T-helper 22 cell (primary cell): ENCODE data around the gene ADAMTSL2.

Experiments used
- DNase-seq: peaks from one replicate; pipeline ENCODE4 v3.0.0-alpha.2; 2020; ENCODE audit warnings: low read depth

Gene ADAMTSL2

GRCh38 chr9:133606708-133607025 lies 72.2 kb downstream of the ADAMTSL2 start:
- DNase-seq: no peak

- DNase-seq: no peak
These were observed 72.9 kb downstream of the ADAMTSL2 start for GRCh38 chr9:133607381-133607780.

- no peak for DNase-seq
These were observed 73.5 kb downstream of the ADAMTSL2 start for GRCh38 chr9:133607976-133608375.

GRCh38 chr9:133608382-133608781 lies 73.9 kb downstream of the ADAMTSL2 start:
- no peak for DNase-seq

GRCh38 chr9:133608889-133609288 lies 74.4 kb downstream of the ADAMTSL2 start:
- no peak for DNase-seq

GRCh38 chr9:133609311-133610098 lies 75.0 kb downstream of the ADAMTSL2 start, which contains the start of gene FAM163B:
TSS of gene FAM163B (minus strand) at chr9:133609389. CDS start at chr9:133580223, 29,166 bp downstream.
- DNase-seq: no peak

GRCh38 chr9:133610845-133611244 lies 76.3 kb downstream of the ADAMTSL2 start:
- DNase-seq: no peak

- no peak for DNase-seq
These were observed 77.5 kb downstream of the ADAMTSL2 start for GRCh38 chr9:133612051-133612450.

- no peak for DNase-seq
These were observed 78.3 kb downstream of the ADAMTSL2 start for GRCh38 chr9:133612816-133613215.

- DNase-seq: no peak
These were observed 78.9 kb downstream of the ADAMTSL2 start for GRCh38 chr9:133613432-133613831.

GRCh38 chr9:133614056-133614455 lies 79.6 kb downstream of the ADAMTSL2 start:
- DNase-seq: no peak

GRCh38 chr9:133614678-133615077 lies 80.2 kb downstream of the ADAMTSL2 start:
- DNase-seq: no peak

GRCh38 chr9:133615186-133615585 lies 80.7 kb downstream of the ADAMTSL2 start:
- no peak for DNase-seq

- no peak for DNase-seq
These were observed 81.2 kb downstream of the ADAMTSL2 start for GRCh38 chr9:133615606-133616188.

- DNase-seq: no peak
These were observed 82.3 kb downstream of the ADAMTSL2 start for GRCh38 chr9:133616643-133617405.

GRCh38 chr9:133618726-133619125 lies 84.2 kb downstream of the ADAMTSL2 start:
- no peak for DNase-seq

- DNase-seq: peak; percentile 34
These were observed 85.3 kb downstream of the ADAMTSL2 start for GRCh38 chr9:133619791-133620190.

GRCh38 chr9:133621725-133622267 lies 87.3 kb downstream of the ADAMTSL2 start:
- DNase-seq: no peak

- DNase-seq: no peak
These were observed 88.1 kb downstream of the ADAMTSL2 start for GRCh38 chr9:133622555-133622954.
